COLO668 (cell line): Measurements from ENCODE around the gene POLR1A.
A peak's percentile ranks its signal among the peaks of the same experiment; 100 is the strongest.

Experiments
- DNase-seq: peaks from one replicate; lab custom pipeline; 2025; ENCODE audit not compliant: unreplicated experiment; lab: John Stamatoyannopoulos, UW

Gene POLR1A

DNA sequence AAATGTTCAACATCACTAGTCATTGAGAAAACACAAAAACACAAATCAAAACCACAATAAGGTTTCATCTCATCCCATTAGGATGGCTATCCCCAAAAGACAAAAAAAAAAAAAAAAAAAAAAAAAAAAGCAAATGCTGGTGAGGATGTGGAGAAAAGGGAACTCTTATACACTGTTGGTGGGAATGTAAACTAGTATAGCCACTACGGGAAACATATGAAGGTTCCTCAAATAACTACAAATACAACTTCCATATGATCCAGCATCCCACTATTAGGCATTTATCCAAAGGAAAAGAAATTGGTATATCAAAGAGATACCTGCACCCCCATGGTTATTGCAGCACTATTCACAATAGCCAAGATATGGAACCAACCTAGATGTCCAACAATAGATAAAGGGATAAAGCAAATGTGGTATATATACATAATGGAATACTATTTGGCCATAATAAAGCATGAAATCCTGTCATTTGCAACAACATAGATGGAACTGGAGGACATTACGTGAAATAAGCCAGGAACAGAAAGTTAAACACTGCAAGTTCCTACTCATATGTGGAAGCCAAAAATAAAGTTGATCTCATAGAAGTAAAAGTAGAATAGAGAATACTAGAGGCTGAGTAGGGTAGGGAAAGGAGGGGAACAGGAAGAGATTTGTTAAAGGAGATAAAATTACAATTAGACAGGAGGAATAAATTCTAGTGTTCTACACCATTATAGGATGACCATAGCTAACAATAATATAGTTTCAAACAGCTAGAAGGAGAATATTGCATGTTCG lies 8.4 kb downstream of the POLR1A start:
- no peak for DNase-seq

DNA sequence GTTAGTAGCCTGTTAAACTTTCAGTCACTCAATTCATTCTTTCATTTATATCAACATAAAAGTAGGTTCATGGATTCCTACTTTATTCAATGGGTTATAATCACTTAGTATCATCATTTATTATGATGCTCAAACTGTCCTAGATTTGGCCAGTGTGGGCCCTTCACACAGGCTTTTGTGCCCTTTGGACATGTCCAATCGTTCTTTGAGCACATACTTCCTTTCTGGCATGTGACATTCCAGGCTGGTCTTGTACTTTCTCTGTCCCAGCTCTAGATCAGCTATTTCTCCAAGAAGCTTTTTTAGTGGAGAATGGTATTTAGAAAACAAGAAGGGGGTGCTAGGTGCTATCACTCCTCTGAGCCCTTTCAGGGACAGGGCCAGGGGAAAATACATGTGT lies 11.5 kb downstream of the POLR1A start:
- no peak for DNase-seq

DNA sequence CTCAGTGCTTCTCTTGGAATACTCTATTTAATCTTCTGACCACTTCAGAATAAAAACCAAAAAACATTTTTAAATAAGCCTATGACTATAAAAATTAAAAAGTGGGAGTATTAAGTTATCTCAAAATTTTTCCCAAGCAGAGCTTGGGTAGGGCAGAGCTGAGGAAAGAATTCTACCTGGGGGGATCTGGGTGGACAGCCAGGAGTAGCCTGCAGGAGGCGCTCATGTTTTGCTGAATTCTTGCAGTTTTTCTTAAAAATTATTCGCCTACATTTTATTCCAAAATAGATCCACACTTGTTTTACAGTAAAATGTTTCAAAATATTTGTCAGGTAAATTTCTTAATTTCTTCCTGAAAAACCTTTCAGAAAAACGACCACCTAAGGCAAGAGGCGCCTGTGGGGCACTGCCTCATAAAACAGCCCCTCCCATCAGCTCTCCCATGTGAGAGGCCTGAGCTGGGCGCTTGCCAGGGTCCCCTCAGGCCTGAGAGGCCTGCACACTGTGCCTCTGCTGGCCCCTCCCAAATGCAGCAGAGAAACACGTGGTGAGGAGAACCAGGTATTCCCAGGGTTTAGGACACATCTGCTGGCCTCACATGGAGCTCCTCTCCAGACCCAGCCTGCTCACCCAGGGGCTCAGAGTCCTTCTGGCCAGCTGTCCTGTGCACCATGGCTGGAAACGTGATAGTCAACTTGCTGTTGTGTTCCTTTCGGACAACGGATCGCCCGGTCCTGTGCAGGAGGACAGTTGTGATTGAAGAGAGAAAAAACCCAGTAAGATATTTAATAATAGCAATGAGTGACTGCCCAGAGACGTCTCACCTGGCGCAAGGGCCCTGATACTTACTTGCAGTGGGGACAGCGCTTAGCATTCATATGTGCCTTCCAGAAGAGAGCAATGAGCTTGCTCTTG lies 17.5 kb downstream of the POLR1A start:
- DNase-seq: no peak

DNA sequence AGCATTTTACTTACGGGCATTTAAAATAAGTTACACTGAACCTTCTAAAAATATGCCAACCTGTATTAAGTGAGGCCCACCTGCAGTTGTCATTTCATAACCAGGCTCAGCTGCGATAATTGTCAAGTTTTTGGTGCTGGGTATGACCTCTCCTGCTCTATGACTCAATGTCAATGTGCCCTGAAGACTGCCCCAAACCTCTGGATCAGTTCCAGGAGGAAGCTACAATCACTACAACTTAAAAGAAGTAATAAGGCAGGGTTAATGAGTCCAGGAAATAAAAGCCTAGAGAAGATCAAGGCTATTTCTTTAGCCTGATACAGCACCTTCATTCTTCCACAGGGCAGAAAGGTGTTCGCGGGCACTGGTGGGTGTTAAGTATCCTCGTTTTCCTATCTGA lies 22.9 kb downstream of the POLR1A start:
- no peak for DNase-seq

DNA sequence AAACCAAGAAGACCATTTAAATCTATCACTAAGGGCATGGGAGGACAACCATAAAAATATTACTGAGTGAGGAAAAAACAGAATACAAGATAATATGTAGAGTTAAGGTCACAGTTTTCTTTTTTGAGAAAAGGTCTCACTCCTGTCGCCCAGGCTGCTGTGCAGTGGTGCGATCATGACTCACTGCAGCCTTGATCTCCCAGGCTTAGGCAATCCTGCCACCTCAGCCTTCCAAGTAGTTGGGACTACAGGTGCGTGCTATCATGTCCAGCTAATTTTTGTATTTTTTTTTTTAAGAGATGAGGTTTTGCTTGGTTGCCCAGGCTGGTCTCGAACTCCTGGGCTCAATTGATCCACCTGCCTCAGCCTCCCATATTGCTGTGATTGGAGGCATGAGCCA lies 24.0 kb downstream of the POLR1A start:
- DNase-seq: no peak

DNA sequence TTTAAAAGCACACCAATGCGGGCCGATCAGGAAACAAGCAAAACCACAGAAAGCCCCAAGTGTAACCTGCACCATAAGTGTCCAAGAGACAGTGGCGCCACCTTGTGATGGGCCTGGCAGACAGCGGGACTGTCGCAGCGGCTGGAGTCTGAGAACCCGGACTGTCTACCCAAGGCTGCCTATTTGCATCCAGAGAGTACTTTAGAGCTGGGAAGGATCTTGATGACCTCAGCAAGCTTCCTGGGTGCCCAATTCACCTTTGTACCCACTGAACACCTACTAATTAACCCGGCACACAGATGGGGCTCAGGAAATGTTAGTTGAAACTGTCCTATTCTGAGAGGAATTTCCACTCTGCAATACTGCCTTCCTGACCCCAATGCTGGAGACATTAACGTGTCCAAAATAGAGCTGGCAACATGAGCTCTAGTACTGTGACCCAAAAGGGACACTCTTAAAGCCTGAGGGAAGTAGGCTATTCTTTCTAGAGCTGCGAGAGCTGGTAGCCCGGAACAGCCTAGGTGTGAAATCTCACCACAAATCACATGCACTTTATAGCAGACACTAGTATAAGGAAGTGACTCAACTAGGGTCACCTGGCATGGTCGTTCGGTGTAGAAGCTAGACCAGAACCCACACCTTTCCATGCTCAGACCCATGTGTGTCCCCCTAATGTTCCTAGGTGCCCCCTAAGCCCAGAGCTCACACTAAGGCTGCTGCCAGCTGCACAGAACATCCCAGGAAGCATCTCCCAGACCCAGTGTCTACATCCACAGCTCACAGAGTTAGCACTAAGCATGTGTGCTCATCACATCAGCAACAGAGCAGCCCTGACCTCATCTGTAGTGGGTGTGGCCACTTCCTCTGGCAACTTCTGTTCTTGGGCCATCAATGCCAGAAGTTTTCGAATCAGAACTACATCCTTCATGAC lies 25.4 kb downstream of the POLR1A start:
- DNase-seq: peak; percentile 53

DNA sequence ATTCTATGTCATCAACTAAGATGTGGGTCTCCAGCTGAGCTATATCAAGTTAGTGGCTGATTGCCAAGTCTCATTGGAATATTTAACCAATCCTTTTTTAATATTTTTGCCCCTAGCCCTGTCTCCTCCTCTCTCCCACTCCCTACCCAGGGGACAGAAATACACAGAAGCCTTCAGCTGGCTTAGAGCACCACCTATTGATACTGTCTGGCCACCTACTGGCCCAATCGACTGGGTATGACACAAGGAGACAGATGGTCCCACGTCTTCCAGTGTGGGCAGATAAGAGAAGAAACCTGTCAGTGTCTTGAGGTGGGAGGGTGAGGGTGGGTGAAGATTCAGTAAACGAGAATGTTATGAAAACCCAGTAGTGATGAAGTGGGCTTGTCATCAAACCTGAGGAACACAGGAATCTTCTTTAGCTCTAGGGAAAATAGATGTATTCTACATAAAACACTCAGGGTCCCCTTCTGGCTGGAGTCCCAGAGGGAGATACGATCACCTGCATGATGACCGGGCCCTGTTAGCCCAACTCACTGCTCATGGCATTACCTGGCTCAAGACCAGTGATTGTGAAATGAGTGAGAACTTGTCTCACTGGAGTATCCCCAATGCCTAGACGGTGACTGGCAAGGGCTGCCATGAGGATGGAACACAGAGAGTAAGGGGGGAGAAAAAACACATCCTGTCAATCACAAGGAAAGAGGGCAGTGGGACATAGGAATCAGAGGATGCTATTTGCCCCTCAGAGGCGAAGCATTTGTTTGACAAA lies 26.7 kb downstream of the POLR1A start:
- DNase-seq: no peak

DNA sequence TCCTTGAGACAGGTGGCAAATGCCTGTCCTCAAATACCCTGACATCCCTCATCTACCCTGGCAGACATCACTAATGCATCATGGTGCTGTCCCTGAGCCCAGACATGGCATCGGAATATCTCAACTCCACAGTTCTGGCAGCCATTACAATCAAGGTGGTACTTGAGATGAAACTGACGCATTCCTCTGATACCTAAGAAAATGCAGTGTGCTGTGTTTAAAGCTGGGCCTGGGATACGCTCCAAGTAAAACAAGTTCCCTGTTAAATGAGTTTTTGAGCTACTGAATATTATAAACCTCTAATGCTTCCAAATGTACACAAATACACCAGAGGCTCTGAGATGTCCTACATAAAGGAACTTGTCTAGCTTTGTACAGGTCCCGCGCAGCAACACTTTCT lies 29.8 kb downstream of the POLR1A start:
- no peak for DNase-seq

DNA sequence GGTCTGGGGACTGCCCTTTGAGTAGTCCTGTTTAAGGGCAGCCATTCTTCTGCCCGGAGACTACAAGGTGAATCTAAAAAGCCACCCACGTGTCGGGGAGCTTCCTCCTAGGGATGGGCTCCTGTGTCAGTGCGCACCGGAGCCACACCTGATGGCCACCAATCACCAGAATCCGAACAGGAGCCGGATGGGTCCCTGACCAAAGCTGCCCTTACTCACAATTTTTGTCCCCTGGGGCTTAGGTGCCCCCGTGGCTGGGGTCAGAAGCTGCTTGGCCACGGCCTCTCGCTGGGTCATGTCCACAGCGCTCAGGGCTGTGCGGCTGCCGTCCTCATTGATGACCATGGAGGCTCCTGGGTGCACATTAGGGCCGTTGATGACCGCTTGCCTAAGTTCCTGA lies 30.9 kb downstream of the POLR1A start:
- no peak for DNase-seq

DNA sequence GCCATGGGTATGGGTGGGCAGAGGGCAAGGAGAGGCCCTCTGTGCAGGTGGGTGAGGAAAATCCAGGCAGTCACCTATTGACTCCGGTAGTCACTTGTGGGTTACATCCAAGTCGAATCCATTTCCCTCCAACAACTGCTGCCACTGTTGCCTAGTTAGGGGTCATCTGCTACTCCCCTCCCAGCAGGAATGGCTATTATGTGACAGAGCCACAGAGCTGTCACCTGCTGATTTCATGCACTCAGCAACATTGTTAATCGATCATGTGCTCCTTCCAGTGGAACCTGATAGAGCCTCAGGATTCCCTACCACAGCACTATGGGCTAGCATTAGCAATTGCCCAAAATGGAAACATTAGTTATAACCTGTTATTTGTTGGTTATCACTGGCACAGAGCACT lies 31.4 kb downstream of the POLR1A start:
- DNase-seq: no peak

DNA sequence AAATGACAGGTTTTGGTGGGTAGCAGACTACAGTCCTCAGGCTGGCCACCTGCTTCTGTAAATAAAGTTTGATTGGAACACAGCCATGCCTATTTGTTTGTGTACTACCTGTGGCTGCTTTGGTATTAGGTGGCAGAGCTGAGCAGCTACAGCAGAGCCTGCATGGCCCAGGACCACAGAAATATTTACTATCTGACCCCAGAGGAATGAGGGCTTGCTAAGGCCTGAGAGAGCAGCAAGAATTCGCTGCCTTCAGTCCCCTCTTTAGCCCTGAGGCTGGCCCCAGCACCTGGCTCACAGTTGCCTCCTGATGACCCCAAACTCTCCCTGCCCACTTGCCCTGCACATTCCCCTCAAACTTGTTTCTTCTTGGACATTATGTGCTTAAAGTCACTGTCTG lies 32.5 kb downstream of the POLR1A start:
- DNase-seq: no peak

DNA sequence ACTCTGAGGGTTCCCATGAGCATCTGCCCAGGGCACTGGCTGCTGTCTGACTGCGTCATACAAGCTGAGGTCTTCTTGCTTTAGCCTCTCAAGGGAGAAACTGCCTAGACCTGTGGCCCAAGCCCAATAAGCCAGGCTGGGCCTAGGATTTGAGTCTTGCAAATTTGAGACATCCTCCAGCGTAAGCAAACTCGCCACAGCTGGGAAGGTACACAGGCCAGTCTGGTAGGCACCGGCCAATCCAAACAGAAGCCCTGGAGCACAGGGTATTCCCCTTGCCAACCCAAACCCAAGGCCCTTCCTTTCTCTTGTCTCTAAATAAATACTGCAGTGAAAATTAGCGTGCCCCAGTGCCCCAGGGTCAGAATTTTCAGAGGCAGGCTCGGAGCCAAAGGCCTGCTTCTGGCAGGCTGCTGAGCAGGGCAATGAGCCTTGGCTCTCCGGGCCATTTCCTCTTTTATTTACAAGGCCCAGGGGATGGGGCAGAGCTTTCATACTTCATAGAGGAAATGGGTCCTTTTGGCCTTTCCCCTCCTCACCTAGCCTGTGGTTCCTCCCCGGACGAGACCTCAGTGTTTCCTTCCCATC lies 33.3 kb downstream of the POLR1A start:
- peak; percentile 27 for DNase-seq

DNA sequence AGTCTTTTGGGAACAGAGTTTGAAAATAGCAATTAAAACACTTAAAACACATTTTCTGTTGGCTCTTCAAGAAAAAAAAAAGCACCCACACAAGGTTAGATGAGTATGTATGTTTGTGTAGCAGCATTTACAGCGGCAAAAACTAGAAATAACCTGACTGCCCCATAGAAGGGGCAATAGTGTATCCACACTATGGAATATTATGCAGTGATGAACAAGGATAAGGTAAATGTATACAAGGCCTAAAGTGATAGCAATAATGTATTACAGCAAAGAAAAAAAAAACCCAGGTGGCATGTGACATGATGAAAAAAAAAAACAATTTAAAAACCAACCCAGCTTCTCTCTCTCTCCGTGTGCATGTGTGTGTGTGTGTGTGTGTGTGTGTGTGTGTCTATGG lies 34.8 kb downstream of the POLR1A start:
- no peak for DNase-seq

DNA sequence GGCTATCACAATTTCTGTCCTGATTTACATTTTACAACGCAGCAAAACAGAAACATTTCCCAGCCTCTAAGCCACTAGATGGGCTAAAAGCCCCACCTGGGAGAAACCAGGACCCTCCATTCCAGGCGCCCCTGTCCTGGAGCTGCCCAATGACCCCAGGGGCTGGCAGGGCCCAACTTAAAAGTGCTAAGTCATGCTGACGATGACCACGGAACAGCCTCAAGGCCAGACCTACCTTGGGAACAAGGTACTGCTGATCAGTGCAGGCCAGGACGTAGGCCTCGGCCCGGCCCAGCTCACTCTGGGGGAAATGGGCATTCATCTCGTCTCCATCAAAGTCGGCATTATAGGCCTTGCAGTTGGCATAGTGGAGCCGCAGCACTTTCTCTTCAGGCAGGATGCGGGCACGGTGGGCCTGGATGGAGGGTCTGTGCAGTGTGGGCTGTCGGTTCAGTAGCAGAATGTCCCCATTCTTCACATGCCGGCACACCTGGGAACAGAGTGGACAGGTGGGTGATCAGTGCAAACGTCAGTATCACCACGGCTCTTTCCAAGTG lies 35.8 kb downstream of the POLR1A start:
- no peak for DNase-seq

DNA sequence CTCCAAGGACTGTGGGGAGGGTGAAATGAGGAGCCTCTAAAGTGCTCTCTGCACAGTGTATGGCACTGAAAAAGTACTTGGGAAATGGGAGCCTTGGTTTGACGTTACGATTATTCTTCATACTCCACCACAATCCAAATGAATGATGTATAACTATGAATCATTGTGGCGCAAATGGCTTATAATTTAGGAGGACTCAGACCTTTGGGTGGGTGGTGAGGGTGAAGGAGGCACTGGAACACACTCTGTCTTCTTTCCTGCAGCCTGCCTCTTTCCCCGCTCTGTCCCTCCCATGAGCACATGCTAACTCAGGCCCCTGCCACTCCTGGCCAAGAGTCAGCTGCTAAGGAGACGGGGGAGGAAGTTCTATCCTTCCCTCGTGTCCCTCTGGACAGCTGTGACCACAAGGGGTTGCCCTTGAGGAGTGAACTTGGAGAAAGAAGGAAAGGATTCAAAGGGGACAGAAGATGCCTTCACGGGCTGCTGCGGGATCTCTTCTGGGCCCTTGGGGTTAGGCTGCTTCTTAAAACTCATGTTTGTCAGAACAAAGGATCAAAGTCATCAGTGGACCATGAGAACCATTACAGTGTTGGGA lies 36.5 kb downstream of the POLR1A start:
- no peak for DNase-seq

DNA sequence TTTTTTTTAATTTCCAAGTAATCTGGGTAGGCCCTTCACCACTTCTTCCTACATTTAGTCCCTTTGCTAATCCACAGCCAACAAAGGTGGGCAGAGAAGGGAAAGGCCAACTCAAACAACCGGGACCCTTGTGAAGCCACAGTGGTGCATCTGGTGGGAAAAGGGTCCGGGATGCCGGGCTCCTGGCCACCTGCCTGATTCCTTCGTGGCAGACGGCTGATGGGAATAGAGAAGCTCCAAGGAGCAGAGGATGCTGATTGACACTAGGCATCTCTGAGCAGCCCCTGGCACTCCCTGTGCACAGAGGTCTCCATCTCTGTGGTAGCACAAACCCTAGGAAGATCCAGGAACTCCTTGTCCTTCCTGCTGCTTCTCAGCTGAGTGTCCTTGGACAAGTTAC lies 37.0 kb downstream of the POLR1A start:
- no peak for DNase-seq

DNA sequence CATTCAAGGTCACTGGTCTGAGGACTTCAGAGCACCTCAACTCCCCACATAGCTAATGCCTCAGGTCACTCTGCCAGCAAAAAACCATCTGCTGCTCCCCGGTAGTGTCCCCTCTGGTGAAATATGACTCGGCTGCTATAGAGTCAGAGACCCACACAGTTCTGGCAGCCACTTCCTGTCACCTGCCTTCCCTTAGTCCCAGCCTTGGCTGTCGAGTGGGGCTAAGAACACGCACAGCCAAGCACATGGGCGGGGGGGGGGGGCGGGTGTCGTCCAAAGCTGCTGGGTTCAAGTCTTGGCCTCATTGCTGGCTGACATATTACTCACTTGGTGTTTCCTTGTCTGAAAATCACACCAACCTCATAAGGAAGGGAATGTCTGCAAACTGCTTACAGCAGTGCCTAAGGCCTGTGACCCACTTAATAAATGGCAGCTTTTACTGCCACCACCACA lies 37.5 kb downstream of the POLR1A start:
- DNase-seq: peak; percentile 77

DNA sequence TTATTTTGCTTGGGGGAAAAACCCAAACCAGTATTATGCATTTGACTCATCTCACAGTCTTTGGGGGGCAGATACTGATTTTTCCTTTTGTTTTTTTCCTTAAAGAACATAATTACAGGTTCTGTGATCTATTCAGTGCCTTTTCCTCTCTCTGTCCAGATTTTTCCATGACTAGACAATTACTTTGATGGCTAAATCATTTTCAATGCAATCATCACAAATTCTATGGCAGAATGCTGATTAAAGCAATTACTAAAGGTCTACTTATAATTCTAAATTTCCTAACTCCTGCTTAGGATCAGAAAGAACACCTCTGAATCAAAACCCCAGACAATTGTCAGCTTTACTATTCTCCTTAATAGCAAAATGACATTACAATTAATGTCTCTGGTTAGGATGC lies 38.8 kb downstream of the POLR1A start:
- DNase-seq: no peak

DNA sequence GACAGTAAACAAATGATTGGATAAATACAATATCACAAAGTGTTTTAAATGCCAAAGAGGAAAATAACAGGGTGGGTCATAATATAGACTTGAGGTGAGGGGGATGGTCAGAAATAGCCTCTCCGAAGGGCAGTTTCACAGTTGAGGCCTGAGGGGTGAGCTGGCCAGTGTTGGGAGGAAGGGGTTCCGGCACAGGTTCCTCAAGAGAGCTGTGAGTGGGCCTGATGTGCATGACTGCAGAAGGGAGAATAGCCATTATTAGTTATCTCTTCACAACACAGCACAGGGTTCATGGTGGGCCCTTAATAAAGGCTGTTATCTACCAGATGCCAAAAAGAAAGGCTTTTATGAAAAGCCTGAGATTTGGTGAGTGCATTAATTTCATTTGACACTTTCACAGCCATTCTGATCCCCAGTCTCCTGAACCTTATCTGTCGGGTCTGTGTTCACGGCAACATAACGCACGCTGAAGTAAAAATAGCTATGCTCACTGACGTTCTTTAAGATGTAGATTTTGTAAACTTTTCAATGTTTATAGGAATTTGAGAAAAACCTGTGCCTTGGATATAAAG lies 39.6 kb downstream of the POLR1A start:
- DNase-seq: no peak
